Umbilical cord (tissue), 2 donors: Measurements from ENCODE around the gene SURF6. TPM values are rescaled to one million over a fixed set of nuclear protein-coding genes. Genes with fewer than 3 reads are reported as not detected.
A peak's percentile ranks its signal among the peaks of the same experiment; 100 is the strongest.
"Not testable (repeated sequence)": the region's sequence is repeated elsewhere in the genome, so short reads cannot be mapped to it uniquely, and the experiment has no call there.

Experiments used
- DNase-seq: peaks from one replicate; pipeline ENCODE4 v3.0.0-alpha.2; 2015; ENCODE audit warnings: low spot score
- total RNA-seq: library from RNA; depleted of rRNA; stranded (reverse); fragments of >200 nt; gene quantifications from one replicate; pipeline ENCODE4 v1.2.3, GENCODE V29; 2014; ENCODE audit warnings: low replicate concordance; ENCODE audit not compliant: insufficient read depth

SURF6 gene
- total RNA-seq, 1 donor from 2014 or later: 4.8 TPM

DNA sequence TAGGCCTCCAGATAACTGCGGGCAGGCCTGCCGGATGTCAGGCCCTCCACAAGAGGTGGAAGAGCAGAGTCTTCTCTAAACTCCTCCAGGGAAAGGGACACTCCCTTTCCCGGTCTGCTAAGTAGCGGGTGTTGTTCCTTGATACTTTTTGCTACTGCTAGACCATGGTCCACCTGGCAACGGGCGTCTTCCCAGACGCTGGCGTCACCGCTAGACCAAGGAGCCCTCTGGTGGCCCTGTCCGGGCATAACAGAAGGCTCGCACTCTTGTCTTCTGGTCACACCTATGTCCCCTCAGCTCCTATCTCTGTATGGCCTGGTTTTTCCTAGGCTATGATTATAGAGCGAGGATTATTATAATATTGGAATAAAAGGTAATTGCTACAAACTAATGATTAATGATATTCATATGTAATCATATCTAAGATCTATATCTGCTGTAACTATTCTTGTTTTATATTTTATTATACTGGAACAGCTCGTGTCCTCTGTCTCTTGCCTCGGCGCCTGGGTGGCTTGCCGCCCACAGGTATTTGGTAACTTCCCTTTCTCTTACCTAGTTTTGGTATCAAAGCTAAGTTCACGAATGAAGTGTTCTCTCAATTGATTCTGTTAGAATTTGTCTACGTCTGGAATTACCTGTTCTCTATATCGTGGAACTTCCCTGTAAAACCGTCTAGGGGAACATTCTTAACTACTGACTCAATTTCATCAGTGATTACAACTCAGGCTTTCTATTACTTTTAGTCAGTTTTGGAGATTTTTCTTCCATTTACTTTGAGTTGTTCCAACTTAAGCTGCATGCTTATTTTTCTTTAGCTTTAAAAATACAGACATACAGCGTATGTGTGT, 6.5 kb downstream of the SURF6 start:
- DNase-seq: not testable (repeated sequence)

DNA sequence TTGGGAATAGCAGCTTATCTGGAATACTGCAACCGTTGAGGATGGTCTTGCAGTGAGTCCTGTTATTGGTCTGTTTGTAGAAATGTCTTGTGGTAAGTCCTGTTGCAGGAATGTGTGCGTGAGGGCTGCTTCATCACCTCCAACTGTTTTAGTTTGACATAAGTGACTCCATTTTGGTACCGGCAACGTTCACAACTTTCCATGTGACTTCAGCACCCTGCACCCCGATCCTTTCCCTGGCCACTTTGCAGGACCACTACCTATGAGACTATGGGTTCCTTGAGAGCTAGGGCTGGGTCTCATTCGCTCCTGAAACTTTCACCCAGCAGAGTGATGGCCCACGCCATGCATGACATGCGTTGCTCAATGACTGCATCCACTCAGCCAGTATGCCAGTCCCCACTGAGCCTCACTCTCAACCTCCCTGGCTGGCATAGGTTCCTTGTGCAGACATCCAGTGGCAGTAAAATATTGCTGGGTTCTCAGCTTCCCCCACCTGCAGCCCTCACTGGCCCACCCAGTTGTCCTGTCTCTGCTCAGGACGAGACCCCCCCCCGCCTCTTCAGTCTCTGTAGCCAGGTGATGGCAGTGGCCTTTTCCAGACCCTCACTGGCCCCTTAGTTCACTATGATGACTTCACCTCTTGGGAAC, 8.0 kb downstream of the SURF6 start:
- no peak for DNase-seq

DNA sequence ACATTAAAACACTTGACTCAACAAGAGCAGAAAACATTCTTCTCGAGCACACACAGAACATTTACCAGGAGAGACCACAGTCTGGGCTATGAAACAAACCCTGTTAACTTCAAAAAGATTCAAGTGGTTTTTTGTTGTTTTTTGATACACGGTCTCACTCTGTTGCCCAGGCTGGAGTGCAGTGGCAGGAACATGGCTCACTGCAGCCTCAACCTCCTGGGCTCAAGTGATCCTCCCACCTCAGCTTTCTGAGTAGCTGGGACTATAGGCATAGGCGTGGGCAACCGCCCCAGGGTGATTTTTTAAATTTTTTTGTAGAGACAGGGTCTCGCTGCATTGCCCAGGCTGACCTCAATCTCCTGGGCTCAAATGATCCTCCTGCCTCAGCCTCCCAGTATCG, 9.0 kb downstream of the SURF6 start:
- DNase-seq: not testable (repeated sequence)

DNA sequence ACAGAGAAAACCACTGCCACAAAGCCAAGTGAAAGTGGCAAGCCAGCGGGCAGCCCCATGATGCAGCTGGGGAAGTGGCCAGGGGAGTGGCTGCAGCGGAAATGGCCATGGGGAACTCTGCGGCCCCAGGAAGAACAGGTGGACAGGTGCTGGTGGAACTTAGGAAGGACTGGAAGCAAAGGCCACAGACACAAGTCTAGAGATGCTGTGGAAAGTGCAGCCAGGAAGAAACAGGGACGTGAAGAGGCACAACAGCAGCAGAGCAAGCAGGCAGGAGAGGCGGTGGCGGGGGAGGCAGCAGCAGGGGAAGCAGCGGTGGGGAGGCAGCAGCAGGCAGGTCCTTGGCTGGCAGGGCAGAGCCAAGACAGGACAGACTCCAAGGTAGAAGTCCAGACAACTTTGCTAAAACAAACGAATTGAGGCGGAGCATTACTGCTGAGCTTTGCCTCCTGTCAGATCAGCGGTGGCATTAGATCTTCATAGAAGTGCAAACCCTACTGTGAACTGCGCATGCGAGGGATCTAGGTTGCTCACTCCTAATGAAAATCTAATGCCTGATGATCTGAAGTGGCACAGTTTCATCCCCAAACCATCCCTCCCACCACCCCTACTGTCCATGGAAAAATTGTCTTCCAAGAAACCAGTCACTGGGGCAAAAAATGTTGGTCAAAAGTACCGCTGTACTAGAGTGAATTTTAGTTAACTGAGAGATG, 11.8 kb downstream of the SURF6 start:
- DNase-seq: no peak

DNA sequence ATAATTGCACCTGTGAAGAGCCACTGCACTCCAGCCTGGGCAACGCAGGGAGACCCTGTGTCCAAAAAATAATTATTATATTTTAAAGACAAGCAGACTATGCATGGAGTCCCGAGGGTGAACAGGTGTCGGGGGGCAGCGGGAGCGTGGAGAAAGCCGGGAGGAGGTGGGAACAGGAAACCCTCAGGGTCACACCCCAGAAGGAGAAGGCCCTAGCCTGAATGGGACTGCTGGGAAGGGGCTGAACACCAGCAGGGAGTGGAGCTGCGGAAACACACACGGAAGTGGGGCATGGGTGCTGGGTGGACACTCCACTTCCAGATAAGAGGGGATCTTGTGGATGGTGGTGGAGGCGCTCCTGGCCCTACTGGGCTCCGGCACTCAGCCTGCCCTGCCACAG, 12.8 kb downstream of the SURF6 start:
- no peak for DNase-seq

DNA sequence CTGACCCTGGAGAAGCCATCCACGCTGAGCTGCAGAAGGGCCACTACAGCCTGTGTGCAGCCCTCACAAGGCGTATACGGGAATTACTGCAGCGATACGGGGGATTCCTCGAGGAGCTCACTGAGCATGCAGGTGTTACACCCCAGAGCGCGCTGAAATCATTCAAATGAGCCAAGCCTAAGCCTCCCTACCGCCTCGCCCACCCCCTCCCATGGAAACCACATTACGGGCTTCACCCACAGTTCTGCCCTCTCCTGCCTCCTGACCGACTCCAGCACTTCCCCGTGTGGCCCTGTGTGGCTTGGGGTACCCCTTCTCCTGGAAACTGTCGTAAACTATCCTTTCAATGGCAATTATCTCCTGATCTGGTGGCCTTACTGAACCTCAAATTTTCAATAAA, 13.3 kb downstream of the SURF6 start:
- DNase-seq: no peak

DNA sequence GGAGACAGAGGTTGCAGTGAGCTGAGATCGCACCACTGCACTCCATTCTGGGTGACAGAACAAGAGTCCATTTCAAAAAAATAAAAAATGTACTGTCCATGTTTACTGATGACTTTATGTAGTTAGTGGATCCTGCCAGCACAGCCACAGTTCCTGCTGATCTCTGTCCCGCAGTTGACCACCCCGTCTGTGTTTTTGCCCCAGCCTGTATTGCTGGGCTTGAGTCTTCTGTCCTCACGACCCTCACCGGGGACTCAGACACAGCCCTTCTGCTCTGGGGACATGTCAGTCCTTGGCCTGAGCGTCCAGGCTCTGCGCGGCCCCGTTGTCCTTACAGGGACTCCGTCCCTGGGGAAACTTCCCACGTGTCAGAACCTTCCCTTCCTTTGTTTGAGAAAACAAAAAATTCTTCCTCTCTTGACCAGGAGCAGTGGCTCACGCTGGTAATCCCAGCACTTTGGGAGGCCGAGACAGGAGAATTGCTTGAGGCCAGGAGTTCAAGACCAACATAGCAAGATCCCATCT, 14.5 kb downstream of the SURF6 start:
- no peak for DNase-seq

DNA sequence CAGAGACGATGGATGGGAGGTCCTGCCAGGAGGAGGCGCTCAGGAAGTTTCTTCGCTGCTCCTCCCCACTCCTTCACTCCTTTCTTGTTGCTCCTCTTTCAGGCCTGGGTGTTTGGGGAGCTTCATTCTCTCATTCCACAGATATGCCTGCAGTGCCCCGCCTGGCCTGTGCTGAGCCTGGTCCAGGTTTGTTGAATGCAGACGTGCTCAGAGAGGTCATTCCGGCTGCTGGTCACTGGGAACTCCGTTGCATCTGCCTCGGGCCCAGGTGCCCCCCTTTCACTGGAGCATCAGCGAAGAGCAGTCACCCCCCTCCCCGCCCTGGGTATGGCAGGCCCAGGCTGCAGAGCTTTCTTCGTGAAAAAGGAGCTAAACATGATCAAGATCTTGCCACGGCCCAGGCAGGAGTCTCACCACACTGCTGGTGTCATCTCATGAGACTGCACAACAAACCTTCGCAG, 15.5 kb downstream of the SURF6 start:
- DNase-seq: no peak

DNA sequence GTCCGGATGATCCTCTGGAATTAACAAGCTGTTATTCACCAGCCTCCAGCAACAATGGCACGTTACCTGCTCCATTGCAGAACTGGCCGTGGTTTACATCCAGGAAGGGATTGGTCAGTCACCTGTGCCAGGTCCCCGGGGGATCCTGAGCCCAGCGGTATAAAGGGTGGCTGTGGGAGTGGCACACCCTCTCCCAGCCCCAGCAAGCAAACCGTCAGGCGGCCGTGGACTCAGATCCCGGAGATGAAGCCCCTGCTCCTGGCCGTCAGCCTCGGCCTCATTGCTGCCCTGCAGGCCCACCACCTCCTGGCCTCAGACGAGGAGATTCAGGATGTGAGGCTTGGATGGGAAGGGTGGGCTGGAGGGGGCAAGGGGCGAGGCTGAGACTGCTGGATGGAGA, 18.4 kb downstream of the SURF6 start:
- not testable (repeated sequence) for DNase-seq

DNA sequence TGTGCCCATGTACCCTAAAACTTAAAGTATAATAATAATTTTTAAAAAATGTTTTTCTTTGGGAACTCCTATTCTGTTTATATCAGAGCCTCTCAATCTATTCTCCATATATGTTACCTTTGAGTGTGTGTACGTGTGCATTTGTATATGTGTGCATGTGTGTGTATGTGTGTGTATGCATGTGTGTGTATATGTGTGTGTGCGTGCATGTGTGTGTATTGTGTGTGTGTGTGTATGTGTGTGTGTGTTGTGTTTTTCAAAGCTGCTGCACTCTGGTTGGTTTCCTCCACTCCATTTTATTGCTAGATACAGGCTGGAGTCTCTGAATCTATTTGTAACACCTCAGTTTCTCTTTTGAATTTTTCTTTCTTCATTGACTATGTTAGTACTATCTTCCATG, 20.0 kb downstream of the SURF6 start:
- DNase-seq: no peak

DNA sequence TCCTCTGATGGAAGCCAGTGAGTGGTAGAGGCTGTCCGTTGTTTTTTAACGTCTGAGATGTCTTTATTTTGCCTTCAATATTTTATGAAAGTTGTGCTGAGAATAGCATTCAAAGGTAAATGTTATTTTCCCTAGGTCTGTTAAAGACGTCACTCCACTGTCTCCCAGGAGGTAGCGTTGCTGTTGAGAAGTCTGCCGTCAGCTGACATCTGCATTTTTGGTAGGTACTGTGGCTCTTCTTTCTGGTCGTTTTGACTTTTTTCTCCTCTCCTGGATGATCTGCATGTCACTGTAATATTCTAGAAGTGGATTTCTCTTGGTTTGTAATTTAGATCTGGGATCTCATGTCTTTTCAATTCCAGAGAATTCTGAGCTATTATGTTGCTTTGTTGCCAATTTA, 26.4 kb downstream of the SURF6 start:
- DNase-seq: no peak

DNA sequence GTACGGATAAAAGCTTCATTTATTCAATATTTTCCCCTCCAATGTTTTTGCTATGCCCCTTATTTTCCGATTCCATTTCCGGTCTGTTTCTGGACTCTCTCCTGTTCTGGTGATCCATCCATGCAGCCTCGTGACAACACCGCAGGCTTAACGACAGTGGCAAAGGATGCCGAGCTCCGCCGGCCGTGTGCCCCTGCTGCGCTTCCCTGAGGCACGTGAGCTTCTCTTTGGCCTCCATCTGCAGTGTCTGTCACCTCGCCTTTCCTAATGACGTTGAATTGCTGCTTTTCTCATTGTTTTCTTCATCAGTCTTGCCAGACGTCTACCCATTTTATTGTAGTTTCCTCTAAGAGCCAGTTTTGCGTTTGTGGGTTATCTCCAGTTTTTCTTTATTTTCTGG, 28.7 kb downstream of the SURF6 start:
- no peak for DNase-seq

DNA sequence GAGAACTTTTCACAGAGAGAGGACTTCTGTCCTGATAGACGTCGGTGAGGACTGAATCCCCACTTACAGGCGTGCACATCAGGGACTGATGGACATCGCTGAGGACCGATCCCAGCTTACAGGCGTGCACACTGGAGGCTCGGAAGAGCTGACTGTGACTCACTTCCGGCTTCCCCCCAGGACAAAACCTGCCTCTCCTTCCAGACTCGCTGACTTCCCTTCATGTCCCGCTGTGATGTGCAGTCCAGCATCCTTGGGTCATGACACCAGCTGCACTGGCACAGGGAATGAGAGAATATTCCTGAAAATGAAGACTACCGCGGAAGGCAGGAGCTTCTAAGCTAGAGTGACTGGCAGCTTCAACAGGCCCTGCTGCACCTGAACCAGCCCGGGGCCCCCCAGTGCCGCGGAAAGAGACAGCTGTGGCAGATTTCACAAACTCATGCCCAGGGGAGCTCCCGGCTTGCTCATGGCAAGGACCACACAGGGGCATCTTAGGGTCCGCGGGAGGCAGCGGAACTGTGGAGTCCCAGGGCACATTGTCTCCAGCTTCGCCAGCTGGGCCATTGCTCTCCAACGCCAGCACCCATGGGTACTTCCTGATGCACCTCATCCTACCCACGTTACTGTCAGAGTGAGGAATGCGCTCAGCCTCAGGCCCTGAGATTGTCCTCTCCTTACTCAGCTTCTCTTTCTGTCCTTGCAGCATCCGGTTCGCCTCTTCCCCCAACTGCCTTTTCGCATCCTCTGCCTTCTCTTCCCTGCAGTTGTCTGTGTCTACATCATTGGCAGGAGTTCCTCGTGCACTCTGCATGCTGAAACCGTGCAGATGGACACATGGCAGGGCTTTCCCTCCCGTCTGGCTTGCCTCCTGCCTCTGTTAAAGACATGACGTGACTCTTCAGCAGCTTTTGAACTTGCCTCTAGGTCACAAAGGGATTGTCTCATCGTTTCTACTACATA, 29.5 kb downstream of the SURF6 start:
- DNase-seq: peak; percentile 15

DNA sequence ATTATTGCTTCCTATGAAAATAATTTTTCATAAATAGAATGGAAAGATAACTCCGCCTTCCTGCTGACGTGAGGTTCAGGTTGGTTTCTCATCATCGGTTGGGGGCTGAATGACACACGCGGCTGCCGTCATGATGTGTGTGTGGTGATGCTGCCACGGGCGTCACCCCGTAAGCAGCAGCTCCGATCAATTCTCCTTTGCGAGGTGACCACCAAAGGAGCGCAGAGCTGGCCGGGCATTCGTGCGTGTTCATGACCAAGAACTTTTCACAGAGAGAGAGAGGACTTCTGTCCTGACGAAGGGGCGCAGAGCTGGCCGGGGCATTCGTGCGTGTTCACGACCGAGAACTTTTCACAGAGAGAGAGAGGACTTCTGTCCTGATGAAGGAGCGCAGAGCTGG, 30.3 kb downstream of the SURF6 start:
- no peak for DNase-seq

DNA sequence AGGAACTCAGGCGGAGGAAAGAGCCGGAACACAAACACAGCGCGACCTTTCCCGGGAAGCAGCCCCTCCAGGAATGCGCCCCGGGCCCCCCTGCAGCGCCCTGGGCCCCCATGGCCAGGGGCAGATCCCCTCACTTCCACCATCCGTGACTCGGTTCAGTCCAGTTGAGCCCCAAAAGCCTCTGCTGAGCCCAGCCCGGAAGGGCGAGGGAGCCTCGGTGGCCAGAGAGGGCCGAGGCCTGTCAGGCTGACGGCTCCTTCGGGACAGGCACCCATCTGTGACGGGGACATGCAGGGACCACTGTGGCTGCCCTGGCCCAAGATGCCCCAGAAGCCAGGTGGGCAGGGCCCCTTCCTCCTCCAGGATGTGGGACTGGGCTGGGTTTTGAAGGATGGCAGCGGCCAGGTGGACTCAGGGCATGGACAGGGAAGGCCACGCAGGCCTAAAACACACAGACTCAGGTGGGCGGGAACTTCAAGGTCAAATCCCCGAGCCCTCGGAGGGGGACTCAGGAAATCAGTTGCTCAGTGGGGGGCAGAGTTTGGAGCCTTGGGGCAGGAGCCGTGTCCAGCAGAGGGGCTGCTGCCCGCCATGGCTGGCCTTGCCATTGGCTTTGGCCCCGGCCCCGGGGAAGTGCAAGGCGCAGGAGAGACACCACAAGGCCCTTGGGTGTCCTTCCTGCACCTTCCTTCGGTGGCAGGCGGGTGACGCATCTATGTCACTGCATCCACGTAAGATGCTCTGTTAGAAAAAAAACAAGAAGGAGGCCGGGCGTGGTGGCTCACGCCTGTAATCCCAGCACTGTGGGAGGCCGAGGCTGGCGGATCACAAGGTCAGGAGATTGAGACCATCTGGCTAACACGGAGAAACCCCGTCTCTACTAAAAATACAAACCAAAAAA, 31.3 kb downstream of the SURF6 start:
- no peak for DNase-seq

DNA sequence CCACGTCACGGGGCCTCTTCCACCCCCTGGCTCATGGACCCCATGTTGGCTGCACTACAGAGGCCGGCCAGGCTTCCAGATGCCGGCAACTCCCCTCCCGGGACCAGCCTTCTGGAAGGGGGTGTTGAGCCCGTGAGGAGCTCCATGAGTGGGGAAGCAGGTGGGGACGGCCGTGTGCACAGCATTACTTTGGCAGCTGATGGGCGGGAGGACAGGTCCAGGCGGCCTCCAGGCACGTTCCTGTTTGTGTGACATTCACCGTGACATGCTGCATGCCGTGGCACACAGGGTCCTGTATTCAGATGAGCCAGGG, 31.9 kb downstream of the SURF6 start:
- peak; percentile 12 for DNase-seq

DNA sequence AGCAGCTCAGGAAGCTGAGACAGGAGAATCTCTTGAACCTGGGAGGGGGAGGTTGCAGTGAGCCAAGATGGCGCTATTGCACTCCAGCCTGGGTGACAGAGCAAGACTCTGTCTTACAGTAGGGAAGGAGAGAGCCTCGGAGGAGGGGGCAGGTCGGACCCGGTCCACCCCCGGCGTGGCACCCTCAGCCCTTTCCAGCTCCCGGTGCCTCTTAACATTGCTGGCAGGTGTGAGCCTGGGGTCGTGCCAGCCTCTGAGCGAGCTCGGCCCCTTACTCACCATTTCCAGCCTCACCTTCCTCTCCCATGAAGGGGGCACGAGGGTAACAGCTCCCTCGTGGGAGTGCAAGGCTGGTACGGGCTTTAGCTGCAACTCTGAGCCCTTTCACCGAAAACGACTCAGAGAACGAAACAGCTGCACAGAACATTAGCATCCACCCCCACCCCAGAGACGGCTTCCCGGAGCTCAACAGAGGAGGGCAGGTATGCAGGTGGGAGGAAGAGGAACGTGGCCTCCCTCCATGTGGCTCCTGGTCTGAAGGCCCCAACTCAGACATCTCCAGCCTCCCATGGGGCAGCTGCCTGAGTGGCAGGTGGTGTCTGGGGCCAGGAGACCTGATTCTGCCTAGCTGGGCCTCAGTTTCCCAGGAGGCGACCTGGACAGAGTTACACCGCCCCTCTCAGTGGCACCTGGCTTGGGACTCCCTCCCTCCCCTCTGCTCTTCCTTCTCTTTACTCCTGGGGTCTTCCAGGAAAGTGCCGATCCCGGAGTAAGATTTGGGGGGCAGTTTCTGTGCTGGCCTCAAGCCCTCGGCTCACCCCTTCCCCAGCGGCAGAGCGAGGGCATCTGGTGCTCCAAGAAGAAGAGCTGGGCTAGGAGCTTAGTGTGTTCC, 32.5 kb downstream of the SURF6 start:
- no peak for DNase-seq

DNA sequence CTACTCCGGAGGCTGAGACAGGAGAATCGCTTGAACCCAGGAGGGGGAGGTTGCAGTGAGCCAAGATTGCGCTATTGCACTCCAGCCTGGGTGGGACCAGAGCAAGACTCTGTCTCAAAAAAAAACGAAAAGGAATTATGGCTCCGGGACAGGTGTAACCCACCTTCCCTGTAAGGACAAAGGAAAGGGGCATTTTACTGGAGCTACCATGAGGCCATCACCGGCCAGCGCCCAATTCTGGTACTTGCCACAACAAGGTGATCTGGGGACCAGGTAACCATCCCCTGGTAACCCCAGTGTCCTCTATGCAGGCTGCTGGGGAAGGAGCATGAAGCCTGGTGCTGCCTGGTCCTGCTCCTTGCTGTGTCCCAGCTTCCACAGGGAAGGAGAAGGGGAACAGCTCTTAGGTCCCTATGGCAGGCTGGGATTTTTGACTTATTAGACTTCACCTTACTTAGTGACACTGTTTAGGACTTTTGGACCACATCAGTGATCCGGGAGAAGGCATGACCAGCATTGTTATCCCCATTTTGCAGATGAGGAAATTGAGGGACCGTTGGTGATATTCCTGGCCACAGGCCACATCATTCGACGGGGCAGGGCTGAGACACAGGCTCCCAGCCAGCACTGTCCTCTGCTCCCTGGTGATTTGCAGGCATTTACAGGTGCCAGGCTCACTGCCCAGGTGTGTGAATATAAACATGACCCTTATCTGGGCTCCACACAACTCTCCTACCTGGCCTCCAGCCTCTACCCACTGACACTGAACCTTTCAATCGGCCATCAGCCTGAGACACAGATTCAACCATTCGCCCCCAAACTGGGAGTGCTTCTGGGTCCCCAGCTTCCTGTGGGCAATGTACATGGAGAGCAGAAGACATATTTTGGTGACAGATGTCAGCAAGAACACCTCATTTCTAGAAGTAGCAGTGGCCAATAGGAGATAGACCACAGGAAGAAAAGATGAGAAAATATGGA, 34.4 kb downstream of the SURF6 start:
- no peak for DNase-seq
